ENCODE measurements around the gene KNL1.
"Not testable (repeated sequence)": the region's sequence is repeated elsewhere in the genome, so short reads cannot be mapped to it uniquely, and the experiment has no call there.

Gene KNL1

GRCh38 chr15:40593588-40594428 is at the start of gene KNL1:
KNL1 (plus strand) TSS chr15:40594249; CDS start chr15:40602932, 8,683 bp downstream.
- peak; percentile 77 for DNase-seq (ENCODE audit: low read depth)

- no peak for DNase-seq (ENCODE audit: low read depth)
Observed at GRCh38 chr15:40545457-40545856, 48.6 kb upstream of the KNL1 start.

- no peak for DNase-seq (ENCODE audit: low read depth)
Observed at GRCh38 chr15:40548610-40549009, 45.4 kb upstream of the KNL1 start.

- DNase-seq (ENCODE audit: low read depth), result no peak
Observed at GRCh38 chr15:40549894-40550293, 44.2 kb upstream of the KNL1 start.

GRCh38 chr15:40550341-40551037 is 43.6 kb upstream of the KNL1 start:
- no peak for DNase-seq (ENCODE audit: low read depth)

GRCh38 chr15:40554161-40554525 is 39.9 kb upstream of the KNL1 start:
- DNase-seq (ENCODE audit: low read depth), result no peak

GRCh38 chr15:40555876-40556275 is 38.2 kb upstream of the KNL1 start:
- DNase-seq (ENCODE audit: low read depth), result no peak

- DNase-seq (ENCODE audit: low read depth), result no peak
Observed at GRCh38 chr15:40558952-40559742, 34.9 kb upstream of the KNL1 start.

- DNase-seq (ENCODE audit: low read depth), result no peak
Observed at GRCh38 chr15:40562691-40563090, 31.4 kb upstream of the KNL1 start.

- DNase-seq (ENCODE audit: low read depth), result no peak
Observed at GRCh38 chr15:40563426-40563825, 30.6 kb upstream of the KNL1 start.

GRCh38 chr15:40564591-40565332 is 29.3 kb upstream of the KNL1 start, which contains the start of gene CCDC32:
CCDC32 (minus strand) TSS chr15:40565042; CDS start chr15:40563015, 2,027 bp downstream.
- peak; percentile 85 for DNase-seq (ENCODE audit: low read depth)

- DNase-seq (ENCODE audit: low read depth), result no peak
Observed at GRCh38 chr15:40565333-40566238, 28.5 kb upstream of the KNL1 start.

GRCh38 chr15:40567111-40567510 is 26.9 kb upstream of the KNL1 start:
- DNase-seq (ENCODE audit: low read depth), result no peak

- peak; percentile 85 for DNase-seq (ENCODE audit: low read depth)
Observed at GRCh38 chr15:40569129-40569953, 24.7 kb upstream of the KNL1 start, which contains the start of gene RPUSD2. RPUSD2 (plus strand) TSS chr15:40569299; CDS start chr15:40569338, 39 bp downstream.

- DNase-seq (ENCODE audit: low read depth), result no peak
Observed at GRCh38 chr15:40575113-40575512, 18.9 kb upstream of the KNL1 start.

- DNase-seq (ENCODE audit: low read depth), result not testable (repeated sequence)
Observed at GRCh38 chr15:40576914-40577313, 17.1 kb upstream of the KNL1 start.

- DNase-seq (ENCODE audit: low read depth), result no peak
Observed at GRCh38 chr15:40578892-40579291, 15.2 kb upstream of the KNL1 start.

- DNase-seq (ENCODE audit: low read depth), result not testable (repeated sequence)
Observed at GRCh38 chr15:40581796-40582195, 12.3 kb upstream of the KNL1 start.

GRCh38 chr15:40582726-40583246 is 11.3 kb upstream of the KNL1 start:
- no peak for DNase-seq (ENCODE audit: low read depth)

Data from stimulated activated CD8-positive, alpha-beta memory T cell treated with anti-CD3 and anti-CD28 coated beads, Interleukin-12 subunit alpha, Interleukin-12 subunit beta, amount 100 ng/mL, for 4 hours (primary cell).